NCI-H82 treated with DMSO at 0.1 percent for 48 hours (cell line): ENCODE measurements around the gene MAP2K2.

Source experiments
- DNase-seq: peaks from one replicate; lab custom pipeline; 2025; ENCODE audit not compliant: unreplicated experiment; lab: John Stamatoyannopoulos, UW

The MAP2K2 gene

GRCh38 chr19:4045597-4046361 lies 78.1 kb downstream of the MAP2K2 start:
- DNase-seq, result no peak

GRCh38 chr19:4044990-4045465 lies 78.9 kb downstream of the MAP2K2 start:
- no peak for DNase-seq

GRCh38 chr19:4043966-4044715 lies 79.8 kb downstream of the MAP2K2 start:
- DNase-seq, result no peak

- DNase-seq, result no peak
Measured at GRCh38 chr19:4043401-4043800, 80.5 kb downstream of the MAP2K2 start.

- DNase-seq, result no peak
Measured at GRCh38 chr19:4042731-4043082, 81.2 kb downstream of the MAP2K2 start.

DNA sequence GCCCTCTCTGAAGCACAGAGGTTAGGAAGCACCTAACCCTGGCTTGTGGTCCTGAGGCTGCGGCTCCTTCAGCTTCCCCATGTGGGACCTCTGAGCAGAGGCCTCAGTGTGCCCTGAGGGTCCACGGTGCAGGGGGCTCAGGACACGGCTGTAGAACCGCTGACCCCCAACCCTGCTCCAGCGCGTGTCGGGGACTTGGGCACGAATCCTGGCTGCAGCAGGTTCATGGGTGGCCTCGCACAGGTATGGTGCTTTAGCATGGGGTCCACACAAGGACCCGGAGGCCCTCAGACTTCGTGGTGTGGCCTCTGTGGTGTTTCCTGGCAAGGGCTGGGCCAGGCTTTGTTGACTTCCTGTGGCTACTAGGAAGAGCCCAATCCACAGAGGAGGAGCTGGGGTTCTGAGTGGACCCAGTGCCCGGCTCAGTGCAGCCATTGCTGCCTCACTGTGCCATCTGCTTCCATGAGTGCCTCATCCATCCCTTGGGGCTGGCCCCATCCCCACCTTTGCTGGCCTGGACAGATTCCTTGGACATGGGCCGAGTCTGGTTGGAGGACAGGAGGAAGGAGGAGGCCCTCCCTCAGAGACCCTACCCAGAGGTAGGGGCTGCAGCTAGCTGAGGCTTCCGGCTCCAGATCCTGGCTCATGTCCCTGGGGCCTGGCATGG lies 81.7 kb downstream of the MAP2K2 start:
- no peak for DNase-seq
